Aorta (tissue), 5 donors: ENCODE results near the gene ATG14. TPM values are rescaled to one million over a fixed set of nuclear protein-coding genes. Genes with fewer than 3 reads are reported as not detected.

Experiments
- ATAC-seq: fragments of 200-7000 bp; cut with Tn5 transposase; one replicate; pipeline ENCODE4 v1.9.1; 2022; ENCODE audit warnings: moderate library complexity; ENCODE audit not compliant: low FRiP score
- DNase-seq, 2 donors: peaks; one replicate each; pipeline ENCODE4 v3.0.0-alpha.2; 2020
- H3K27ac ChIP-seq, 2 donors: one replicate each; pipeline ENCODE4 v1.5.1; 2013; ENCODE audit warnings: low read length in 2 of 2, mild to moderate bottlenecking in 2 of 2, moderate library complexity in 2 of 2, control low read depth in 1 of 2, inconsistent platforms in 1 of 2, low read depth in 1 of 2
- H3K27me3 ChIP-seq, 2 donors: one replicate each; pipeline ENCODE4 v1.6.1; 2013; ENCODE audit warnings: control low read depth in 1 of 2, low read length in 1 of 2, mild to moderate bottlenecking in 1 of 2, moderate library complexity in 1 of 2; ENCODE audit not compliant: insufficient read depth in 2 of 2, control insufficient read depth in 1 of 2
- H3K36me3 ChIP-seq, 2 donors: one replicate each; pipeline ENCODE4 v1.6.1; 2013; ENCODE audit warnings: control low read depth in 1 of 2, low read length in 1 of 2, mild to moderate bottlenecking in 1 of 2; ENCODE audit not compliant: insufficient read depth in 2 of 2, control insufficient read depth in 1 of 2
- H3K4me1 ChIP-seq, 2 donors: one replicate each; pipeline ENCODE4 v1.6.1; 2013; ENCODE audit warnings: low read length in 2 of 2, control low read depth in 1 of 2, mild to moderate bottlenecking in 1 of 2, moderate library complexity in 1 of 2; ENCODE audit not compliant: insufficient read depth in 2 of 2, control insufficient read depth in 1 of 2
- H3K4me3 ChIP-seq, 2 donors: one replicate each; pipeline ENCODE4 v1.5.1; 2013; ENCODE audit warnings: low read length in 2 of 2, control low read depth in 1 of 2, mild to moderate bottlenecking in 1 of 2
- H3K9me3 ChIP-seq: one replicate; pipeline ENCODE4 v1.6.1; 2013; ENCODE audit warnings: mild to moderate bottlenecking, low read length; ENCODE audit not compliant: control insufficient read depth
- WGBS, 2 donors: extraction: QIAGEN DNeasy Blood & Tissue Kit; methylation state at CpG; one replicate each; pipeline ENCODE4 v1.1.7; 2013; 5-methylcytosine and 5-hydroxymethylcytosine counted together
- intact Hi-C, 2 donors: fragments of 100-400 bp; cut with DNase I; formaldehyde crosslinking; loops; one replicate each; pipeline versions ENCODE4 v1.14.2 to v1.15.0; 2022
- polyA plus RNA-seq, 2 donors: library from polyadenylated mRNA; stranded (reverse); fragments of 200-250 nt; gene quantifications; one replicate each; pipeline ENCODE4 v1.2.3, GENCODE V29; 2013
- total RNA-seq, 2 donors: library from RNA; stranded (reverse); fragmentation: NEBNext Ultra II Directional; extraction: Animal tissue kit (Norgen Biotek cat#: 25700); gene quantifications; one replicate each; pipeline ENCODE4 v1.2.1, GENCODE V29; 2021
- donor health status: healthy with polysubstance abuse.
- donor health status: Bipolar disorder and iron deficiency.
- donor health status: DM: no; HTN: no; CAD: no.
- donor health status: DM: no; HTN: no; CAD: no.
- donor health status: DM: yes; HTN: yes; CAD: no.

Gene ATG14
- total and polyA plus RNA-seq, 4 donors: 6.0 to 19.4 (median 15.1) TPM

DNA sequence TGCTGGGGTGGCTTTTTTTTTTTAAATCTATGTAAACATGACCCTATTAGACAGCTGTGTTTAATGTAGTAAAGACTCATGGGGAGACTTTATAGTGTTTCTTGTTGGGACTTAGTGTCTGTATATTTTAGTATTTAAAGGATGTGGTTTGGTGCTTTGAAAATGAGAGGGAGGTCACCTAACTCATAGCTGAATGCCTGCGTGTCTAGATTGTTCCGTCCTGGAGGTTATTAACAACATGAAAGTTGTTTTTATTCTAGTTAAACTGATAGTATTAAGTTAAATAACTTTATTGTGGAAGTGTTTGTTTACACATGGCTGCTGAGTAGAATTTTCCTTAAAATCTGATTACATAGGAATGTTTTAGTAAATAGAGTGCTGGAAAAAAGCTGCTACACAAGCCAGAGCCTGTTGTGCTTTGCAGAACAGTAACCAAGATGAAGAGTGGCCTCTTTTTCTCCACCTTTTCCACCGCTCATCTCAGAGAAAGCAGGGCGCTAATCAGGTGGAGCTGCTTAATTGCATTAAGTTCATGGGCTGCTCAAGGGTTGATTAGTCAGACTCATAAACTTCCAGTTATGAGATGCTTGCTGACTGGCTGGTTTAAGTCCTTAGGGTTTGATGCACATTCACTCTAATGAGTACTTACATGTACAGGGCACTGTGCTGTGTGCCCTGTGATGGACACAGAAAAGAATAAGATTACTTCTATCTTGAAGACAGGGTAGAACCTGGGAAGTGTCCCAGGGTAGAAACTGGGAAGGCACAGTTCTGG lies 77.7 kb downstream of the ATG14 start:
- peaks cover 0 to 7% of the 10 kb centered on the region in 2 donors for H3K4me1 ChIP-seq
- no peak overlapping the region for H3K4me3 ChIP-seq
- no peak for ATAC-seq
- no peaks in the 10 kb centered on the region for H3K27me3 ChIP-seq
- H3K36me3 ChIP-seq: no peaks in the 10 kb centered on the region
- H3K27ac ChIP-seq: no peak overlapping the region
- H3K9me3 ChIP-seq: no peaks in the 10 kb centered on the region
- no peak for DNase-seq
- intact Hi-C loops: no loop called here
- 56 to 61% methylated on average over 4 of the region's 4 CpGs for WGBS, 2 donors

- ATAC-seq: no peak
- Histone ChIP-seq H3K36me3 (no peaks in the 10 kb centered on the region), H3K4me1 (peaks cover 0 to 7% of the 10 kb centered on the region in 2 donors), H3K27me3 (no peaks in the 10 kb centered on the region), H3K9me3 (no peaks in the 10 kb centered on the region), H3K27ac (no peak overlapping the region), H3K4me3 (no peak overlapping the region)
- no peak for DNase-seq
- intact Hi-C loops: no loop called here
- 86 to 93% methylated on average over 7 of the region's 7 CpGs for WGBS, 2 donors
These were observed 78.7 kb downstream of the ATG14 start for GRCh38 chr14:55332654-55333570.

- intact Hi-C loops: no loop called here
- Histone ChIP-seq H3K27me3 (no peaks in the 10 kb centered on the region), H3K4me3 (no peak overlapping the region), H3K27ac (no peak overlapping the region), H3K9me3 (no peaks in the 10 kb centered on the region), H3K4me1 (peaks cover 0 to 11% of the 10 kb centered on the region in 2 donors), H3K36me3 (no peaks in the 10 kb centered on the region)
- DNase-seq: no peak
- 36 to 39% methylated on average over 6 of the region's 6 CpGs for WGBS, 2 donors
- ATAC-seq: no peak
These were observed 81.5 kb downstream of the ATG14 start for GRCh38 chr14:55329999-55330710.

DNA sequence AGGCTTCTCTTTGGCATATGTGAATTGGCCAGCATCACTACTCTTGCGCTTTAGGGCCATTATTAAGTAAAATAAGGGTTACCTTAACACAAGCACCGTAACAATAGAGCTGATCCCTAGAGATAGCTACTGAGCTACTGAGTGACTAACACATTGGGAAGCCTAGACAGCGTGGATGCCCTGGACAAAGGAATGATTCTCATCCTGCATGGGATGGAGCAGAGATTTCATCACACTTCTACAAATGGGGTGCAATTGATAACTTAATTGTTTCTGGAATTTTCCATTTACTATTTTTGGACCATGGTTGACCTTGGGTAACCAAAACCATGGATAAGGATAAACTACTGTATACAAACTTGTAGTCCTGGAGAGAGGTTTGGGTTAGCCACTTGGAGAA lies 83.3 kb downstream of the ATG14 start:
- intact Hi-C loops: no loop called here
- WGBS, 2 donors: 95 to 97% methylated on average over 3 of the region's 3 CpGs
- Histone ChIP-seq H3K27me3 (no peaks in the 10 kb centered on the region), H3K4me1 (peaks cover 0 to 8% of the 10 kb centered on the region in 2 donors), H3K4me3 (no peak overlapping the region), H3K27ac (no peak overlapping the region), H3K9me3 (no peaks in the 10 kb centered on the region), H3K36me3 (no peaks in the 10 kb centered on the region)
- DNase-seq (no peak), ATAC-seq (no peak)

GRCh38 chr14:55327179-55327578 lies 84.5 kb downstream of the ATG14 start:
- Histone ChIP-seq H3K36me3 (no peaks in the 10 kb centered on the region), H3K27me3 (no peaks in the 10 kb centered on the region), H3K4me1 (peaks cover 0 to 5% of the 10 kb centered on the region in 2 donors), H3K9me3 (no peaks in the 10 kb centered on the region), H3K27ac (no peak overlapping the region), H3K4me3 (no peak overlapping the region)
- DNase-seq (no peak), ATAC-seq (no peak)
- intact Hi-C loops: no loop called here
- 89 to 95% methylated on average over 1 of the region's 1 CpG for WGBS, 2 donors

- H3K36me3 ChIP-seq: no peaks in the 10 kb centered on the region
- intact Hi-C loops: no loop called here
- H3K27me3 ChIP-seq: no peaks in the 10 kb centered on the region
- no peak for ATAC-seq
- no peak overlapping the region for H3K4me3 ChIP-seq
- no peak overlapping the region for H3K27ac ChIP-seq
- H3K4me1 ChIP-seq: peaks cover 0 to 5% of the 10 kb centered on the region in 2 donors
- WGBS, 2 donors: 94 to 97% methylated on average over 2 of the region's 2 CpGs
- no peaks in the 10 kb centered on the region for H3K9me3 ChIP-seq
- no peak for DNase-seq
These were observed 86.8 kb downstream of the ATG14 start for GRCh38 chr14:55324812-55325211.

- H3K4me1 ChIP-seq: peaks cover 0 to 5% of the 10 kb centered on the region in 2 donors
These were observed 87.7 kb downstream of the ATG14 start for GRCh38 chr14:55323910-55324309.

DNA sequence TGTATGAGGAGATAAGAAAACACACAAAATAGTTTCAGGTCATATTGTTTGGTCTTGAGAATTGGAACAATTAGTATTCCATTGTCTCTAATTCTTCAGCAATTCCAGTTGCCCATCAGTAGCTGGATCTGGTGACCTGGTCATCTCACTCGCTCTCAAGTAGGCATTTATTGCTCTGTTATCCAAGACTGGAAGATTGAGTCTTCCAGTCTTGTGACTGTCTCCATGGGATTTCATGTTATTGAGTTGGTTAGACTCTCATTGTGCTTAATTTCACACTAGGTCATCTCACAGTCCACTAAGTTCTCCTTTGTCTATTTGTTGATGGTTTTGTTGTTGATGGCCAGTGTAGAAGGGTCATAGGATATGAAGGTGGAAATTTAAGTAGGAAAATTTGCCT lies 92.9 kb downstream of the ATG14 start:
- 98 to 100% methylated on average over 1 of the region's 1 CpG for WGBS, 2 donors
- ATAC-seq: no peak
- Histone ChIP-seq H3K4me3 (no peak overlapping the region), H3K27ac (no peak overlapping the region), H3K27me3 (no peaks in the 10 kb centered on the region), H3K9me3 (no peaks in the 10 kb centered on the region), H3K4me1 (peaks cover 0 to 1% of the 10 kb centered on the region in 2 donors), H3K36me3 (no peaks in the 10 kb centered on the region)
- intact Hi-C loops: no loop called here
- DNase-seq: no peak

More at GRCh38 chr14:55323910-55324309, 87.7 kb downstream of the ATG14 start:
- no peaks in the 10 kb centered on the region for H3K9me3 ChIP-seq
- intact Hi-C loops: no loop called here
- no peak for ATAC-seq
- no peak overlapping the region for H3K27ac ChIP-seq
- DNase-seq: no peak
- H3K36me3 ChIP-seq: no peaks in the 10 kb centered on the region
- no peaks in the 10 kb centered on the region for H3K27me3 ChIP-seq
- H3K4me3 ChIP-seq: no peak overlapping the region
